Measurements from ENCODE around the gene ACOXL.

ACOXL gene

GRCh38 chr2:110978148-110978547 is 245.8 kb downstream of the ACOXL start:
- no peak for DNase-seq (ENCODE audit: low spot score)

DNA sequence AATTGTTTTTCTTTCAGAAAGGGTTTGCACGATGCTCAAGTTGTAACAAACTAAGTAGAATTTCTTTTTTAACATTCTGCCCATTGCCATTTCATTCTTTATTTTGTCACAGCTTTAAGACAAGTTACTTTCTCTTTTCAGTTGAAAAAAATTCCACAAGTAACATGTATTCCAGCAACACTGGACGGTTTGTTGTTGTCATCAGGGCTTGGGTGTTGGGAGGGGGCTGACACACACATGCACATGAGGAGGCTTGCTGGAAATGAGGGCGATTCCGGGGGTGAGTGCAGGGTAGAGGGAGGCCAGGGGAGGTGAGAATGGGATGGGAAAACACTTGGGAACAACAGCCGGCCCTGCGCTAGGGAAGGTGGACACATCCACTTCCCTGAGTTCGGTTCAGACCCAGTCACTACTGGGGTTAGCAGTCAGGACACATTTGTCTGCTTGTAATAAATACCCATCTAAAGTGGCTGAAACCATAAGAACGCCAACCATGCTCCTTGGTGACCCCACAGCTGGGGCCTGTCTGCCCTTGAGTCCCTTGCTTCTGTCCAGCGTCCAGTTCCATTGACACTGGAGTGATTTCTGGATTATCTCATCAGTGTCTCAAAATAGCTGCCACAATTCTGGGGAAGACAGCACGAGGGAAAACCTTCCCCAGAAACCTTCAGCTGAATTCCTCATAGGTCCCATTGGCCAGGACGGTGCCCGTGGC is 246.5 kb downstream of the ACOXL start:
- DNase-seq (ENCODE audit: low spot score), result no peak

GRCh38 chr2:110979471-110980338 is 247.3 kb downstream of the ACOXL start:
- DNase-seq (ENCODE audit: low spot score), result no peak

GRCh38 chr2:110980339-110981062 is 248.1 kb downstream of the ACOXL start:
- no peak for DNase-seq (ENCODE audit: low spot score)

GRCh38 chr2:110983133-110983532 is 250.8 kb downstream of the ACOXL start:
- DNase-seq (ENCODE audit: low spot score), result no peak

DNA sequence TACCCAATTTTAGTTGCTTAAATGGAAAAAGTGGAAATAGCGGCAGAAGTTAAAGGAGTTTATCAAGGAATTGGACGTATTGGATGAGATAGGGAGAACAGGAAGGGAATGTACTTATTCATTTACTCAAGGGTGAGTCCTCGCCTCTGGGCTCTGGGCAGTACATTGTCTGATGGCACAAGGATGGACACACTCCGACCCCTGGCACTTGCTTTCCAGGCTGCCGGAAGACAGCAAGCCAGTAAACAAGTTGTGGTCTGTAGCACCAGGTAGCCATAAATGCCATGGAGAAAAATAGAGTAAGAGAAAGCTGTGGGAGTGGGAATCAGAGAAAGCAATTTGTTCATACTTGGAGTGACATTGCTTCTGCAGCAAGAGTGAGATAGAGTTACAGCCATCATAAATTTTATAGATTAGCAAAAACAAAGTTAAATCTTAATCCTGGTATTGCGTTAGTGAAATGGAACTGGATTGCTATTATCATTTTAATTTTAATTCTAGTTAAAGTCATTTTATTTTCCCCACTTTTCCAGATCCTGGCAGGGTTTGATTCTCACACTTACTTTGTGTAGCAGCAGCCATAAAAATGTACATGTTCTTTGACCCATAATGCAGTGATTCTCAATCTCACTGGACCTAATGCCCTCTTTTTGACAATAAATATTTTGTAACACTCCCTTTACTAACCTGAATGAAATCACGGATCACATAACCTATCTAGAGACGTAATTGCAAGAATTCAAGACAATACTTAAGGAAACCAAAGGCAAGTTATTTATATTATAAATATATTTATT is 252.5 kb downstream of the ACOXL start:
- no peak for DNase-seq (ENCODE audit: low spot score)

DNA sequence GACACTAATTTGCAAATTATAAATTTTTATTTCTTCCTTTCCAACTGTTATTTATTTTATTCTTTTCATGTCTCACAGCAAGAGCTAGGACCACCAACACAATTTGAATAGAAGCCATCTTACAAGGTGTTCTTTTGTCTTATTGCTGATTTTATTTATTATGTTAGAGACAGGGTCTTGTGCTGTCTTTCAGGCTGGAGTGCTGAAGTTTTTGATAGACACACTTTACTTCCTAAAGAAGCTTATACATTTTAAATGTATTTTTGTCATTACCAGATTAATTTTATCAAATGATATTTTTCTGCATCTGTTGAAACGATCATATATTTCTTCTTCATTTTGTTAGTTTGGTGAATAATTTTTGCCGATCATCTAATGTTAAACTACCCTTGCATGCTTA is 258.1 kb downstream of the ACOXL start:
- no peak for DNase-seq (ENCODE audit: low spot score)

GRCh38 chr2:110991911-110992310 is 259.5 kb downstream of the ACOXL start:
- no peak for DNase-seq (ENCODE audit: low spot score)

- DNase-seq (ENCODE audit: low spot score), result no peak
Observed at GRCh38 chr2:110992886-110993285, 260.5 kb downstream of the ACOXL start.

- no peak for DNase-seq (ENCODE audit: low spot score)
Observed at GRCh38 chr2:110993557-110994231, 261.3 kb downstream of the ACOXL start.

DNA sequence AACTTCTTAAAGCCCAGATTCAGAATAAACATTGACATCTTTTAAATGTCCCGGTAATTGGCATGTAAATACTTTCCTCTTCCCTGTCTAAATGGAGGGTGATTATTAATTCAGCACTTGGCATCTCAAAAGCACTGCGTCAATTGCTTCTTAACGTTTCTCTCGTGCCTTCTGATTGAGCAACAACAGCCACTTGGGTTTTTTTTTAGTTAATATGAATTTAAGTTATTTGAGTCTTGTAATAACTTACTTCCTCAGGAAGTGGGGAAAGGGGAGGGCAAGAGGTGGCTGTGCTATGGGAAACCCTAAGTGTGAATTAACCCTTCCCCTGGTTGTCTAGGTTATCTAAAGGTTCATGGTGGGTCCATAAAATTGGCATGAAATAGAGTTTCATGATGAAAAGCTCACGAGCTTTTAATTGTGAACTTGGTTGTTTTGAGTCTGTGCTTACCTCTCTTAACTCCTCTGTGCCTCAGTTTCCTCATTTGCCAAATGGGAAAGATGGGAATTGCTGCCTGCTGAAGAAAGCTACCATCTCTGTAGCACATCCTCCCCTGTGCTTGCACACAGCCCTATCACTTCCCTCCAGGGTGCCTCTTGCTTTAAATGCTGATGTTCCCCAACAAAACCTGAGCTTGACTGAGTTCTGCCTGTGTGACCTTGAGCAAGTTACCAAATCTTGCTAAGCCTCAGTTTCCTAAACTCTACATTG is 262.0 kb downstream of the ACOXL start:
- DNase-seq (ENCODE audit: low spot score), result no peak

GRCh38 chr2:110995911-110996310 is 263.5 kb downstream of the ACOXL start:
- no peak for DNase-seq (ENCODE audit: low spot score)

DNA sequence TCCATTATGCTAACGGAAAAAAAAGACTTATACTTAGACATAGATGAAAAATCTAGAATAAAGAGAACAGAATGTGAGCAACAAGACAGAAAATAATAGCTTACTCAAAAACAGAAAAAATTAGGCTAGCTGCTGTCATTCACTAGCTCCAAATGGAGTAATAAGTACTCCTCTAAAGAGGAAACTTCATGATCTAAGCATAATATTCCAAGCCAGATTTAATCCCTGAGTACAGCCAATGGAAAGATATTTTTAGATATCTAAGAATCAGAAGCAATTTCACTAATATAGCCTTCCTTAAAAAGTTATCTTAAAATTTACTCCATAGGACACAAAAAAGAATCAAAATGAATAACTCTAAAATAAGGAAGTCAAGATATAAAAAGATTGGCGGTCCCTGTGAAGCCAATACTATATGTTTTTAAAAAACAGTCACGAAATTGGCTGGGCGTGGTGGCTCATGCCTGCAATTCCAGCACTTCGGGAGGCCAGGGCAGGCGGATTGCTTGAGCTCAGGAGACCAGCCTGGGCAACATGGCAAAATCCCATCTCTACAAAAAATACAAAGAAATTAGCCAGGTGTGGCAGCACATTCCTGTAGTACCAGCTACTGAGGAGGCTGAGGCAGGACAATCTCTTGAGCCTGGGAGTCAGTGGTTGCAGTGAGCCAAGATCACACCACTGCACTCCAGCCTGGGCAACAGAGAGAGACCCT is 265.1 kb downstream of the ACOXL start:
- no peak for DNase-seq (ENCODE audit: low spot score)

- DNase-seq (ENCODE audit: low spot score), result no peak
Observed at GRCh38 chr2:110998311-110998710, 265.9 kb downstream of the ACOXL start.

DNA sequence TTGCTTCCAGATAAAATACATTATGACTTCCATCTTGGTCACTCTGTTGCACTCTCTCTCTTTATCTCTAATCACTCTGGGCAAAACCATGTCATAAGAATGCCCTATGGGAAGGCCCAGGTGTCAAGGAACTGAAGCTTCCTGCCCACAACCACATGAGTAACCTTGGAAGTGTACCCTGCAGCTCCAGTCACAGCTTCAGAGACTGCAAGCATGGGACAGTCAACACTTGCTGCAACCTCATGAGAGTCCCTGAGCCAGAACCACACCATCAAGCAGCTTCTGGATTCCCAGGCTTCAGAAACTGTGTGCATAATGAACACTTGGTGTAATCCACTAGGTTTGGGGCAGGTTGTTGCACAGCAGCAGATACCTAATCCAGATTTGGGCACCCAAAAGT is 267.3 kb downstream of the ACOXL start:
- no peak for DNase-seq (ENCODE audit: low spot score)

DNA sequence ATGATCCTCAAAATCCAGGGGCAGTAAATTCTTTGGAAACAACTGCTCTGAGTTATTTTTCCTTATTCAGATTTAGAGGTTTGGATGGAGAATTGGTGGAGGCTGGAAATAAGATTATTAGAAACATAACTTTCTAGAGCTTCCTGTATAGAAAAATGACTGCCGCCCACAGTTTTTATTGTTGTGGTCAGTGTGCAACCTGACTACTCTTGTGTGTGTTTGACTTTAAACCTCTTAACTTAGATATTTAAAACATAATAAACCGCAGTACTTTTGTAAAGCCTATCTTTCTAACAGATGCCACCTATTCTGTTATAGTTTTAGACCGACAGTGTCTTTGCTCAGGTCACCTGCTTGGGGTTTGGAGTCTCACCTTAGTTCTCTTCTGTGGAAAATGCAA is 272.9 kb downstream of the ACOXL start:
- no peak for DNase-seq (ENCODE audit: low spot score)

- no peak for DNase-seq (ENCODE audit: low spot score)
Observed at GRCh38 chr2:111005821-111006220, 273.4 kb downstream of the ACOXL start.

DNA sequence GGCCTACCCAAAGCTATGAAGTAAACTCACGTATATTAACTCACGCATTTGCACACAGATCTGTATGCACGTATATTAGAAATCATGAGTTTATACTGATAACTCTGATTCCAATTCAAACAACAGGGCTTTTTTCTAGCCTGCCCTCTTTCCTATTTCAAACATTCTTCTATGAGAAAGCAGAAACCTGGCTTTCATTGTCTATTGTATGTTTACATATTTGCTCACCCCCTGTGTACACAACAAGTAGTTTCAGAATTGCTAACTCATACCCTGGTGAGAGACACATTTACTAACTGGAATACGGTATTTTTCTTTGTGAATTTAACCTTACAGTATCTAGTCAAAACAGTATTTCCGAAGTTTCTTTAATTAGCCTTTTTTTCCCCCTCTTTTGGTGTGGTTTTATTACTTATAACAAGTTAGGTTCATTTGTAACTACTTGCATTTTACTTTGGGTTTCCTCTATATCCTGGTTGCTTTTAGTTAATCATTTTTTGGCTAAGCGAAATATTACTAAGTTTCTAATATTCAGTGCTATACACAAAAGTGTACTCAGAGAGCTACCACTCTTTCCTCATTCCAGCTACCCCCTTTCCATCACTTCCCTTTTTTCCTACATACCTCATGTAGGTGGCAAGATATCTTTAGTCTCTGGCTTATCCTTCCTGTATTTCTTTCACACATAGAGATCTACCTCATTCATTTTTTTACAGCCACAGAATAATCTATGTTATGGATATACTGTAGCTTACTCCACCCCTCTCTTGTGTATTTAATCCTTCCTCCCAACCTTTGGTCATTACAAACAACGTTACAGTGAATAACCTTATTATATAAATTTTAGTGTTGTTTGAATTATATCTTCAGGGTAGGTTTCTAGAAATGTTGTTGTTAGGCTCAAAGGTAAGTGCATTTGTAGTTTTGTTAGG is 275.6 kb downstream of the ACOXL start:
- DNase-seq (ENCODE audit: low spot score), result no peak

- DNase-seq (ENCODE audit: low spot score), result no peak
Observed at GRCh38 chr2:111011218-111011617, 278.8 kb downstream of the ACOXL start.

Data from CD4-positive, alpha-beta T cell treated with Interleukin-15 for 4 hours (primary cell).